ENCODE results near the gene LAMC1.

GRCh38 chr1:182993746-182994145 is 29.5 kb upstream of the LAMC1 start:
- TF ChIP-seq CTCF (IDR thresholded peaks at IDR 0.05) (no peak), POLR2A (IDR thresholded peaks at IDR 0.05) (no peak)
